SK-N-SH treated with all-trans-retinoic acid at 6 μM for 48 hours (cell line): Measurements from ENCODE around the gene KIAA0825.

Experiments
- ATAC-seq: fragments of 200-7000 bp; cut with Tn5 transposase; 3 replicates; pipeline ENCODE4 v1.9.1; 2020; ENCODE audit warnings: mild to moderate bottlenecking, moderate library complexity
- ARNTL ChIP-seq: fragments of 450-650 bp; formaldehyde crosslinking; IDR thresholded peaks from 2 replicates; pipeline ENCODE4 v1.5.0; 2020; ENCODE audit warnings: low read depth, mild to moderate bottlenecking, moderate library complexity, borderline replicate concordance
- BACH2 ChIP-seq: fragments of 250-450 bp; sonication (Bioruptor Pico); IDR thresholded peaks from 2 replicates; pipeline ENCODE4 v1.9.0; 2021; ENCODE audit warnings: mild to moderate bottlenecking, borderline replicate concordance
- CSDC2 ChIP-seq: fragments of 250-450 bp; sonication (Bioruptor Pico); IDR thresholded peaks from 2 replicates; pipeline ENCODE4 v1.5.0; 2020; ENCODE audit warnings: mild to moderate bottlenecking, moderate library complexity
- ESRRG ChIP-seq: fragments of 250-450 bp; sonication (Bioruptor Pico); IDR thresholded peaks from 2 replicates; pipeline ENCODE4 v1.6.1; 2021; ENCODE audit warnings: mild to moderate bottlenecking
- GLIS3 ChIP-seq: fragments of 250-450 bp; sonication (Bioruptor Pico); IDR thresholded peaks from 2 replicates; pipeline ENCODE4 v1.5.0; 2020; ENCODE audit warnings: mild to moderate bottlenecking, moderate library complexity
- ISL1 ChIP-seq: fragments of 250-450 bp; sonication (Bioruptor Pico); IDR thresholded peaks from 2 replicates; pipeline ENCODE4 v2.1.2; 2022; ENCODE audit warnings: mild to moderate bottlenecking, moderate library complexity
- OSR1 ChIP-seq: fragments of 250-450 bp; sonication (Bioruptor Pico); IDR thresholded peaks from 2 replicates; pipeline ENCODE4 v1.8.0; 2022; ENCODE audit warnings: moderate library complexity, mild to moderate bottlenecking, inconsistent platforms
- PPARA ChIP-seq: fragments of 250-450 bp; sonication (Bioruptor Pico); IDR thresholded peaks from 2 replicates; pipeline ENCODE4 v1.5.0; 2020; ENCODE audit warnings: mild to moderate bottlenecking, borderline replicate concordance
- RARB ChIP-seq: fragments of 250-450 bp; sonication (Bioruptor Pico); IDR thresholded peaks from 2 replicates; pipeline ENCODE4 v1.8.0; 2021; ENCODE audit warnings: mild to moderate bottlenecking, moderate library complexity
- SNAI2 ChIP-seq: fragments of 250-450 bp; sonication (Bioruptor Pico); IDR thresholded peaks from 2 replicates; pipeline ENCODE4 v1.5.0; 2020; ENCODE audit warnings: mild to moderate bottlenecking, moderate library complexity
- TOX ChIP-seq: fragments of 250-450 bp; sonication (Bioruptor Pico); IDR thresholded peaks from 2 replicates; pipeline ENCODE4 v1.8.0; 2021; ENCODE audit warnings: mild to moderate bottlenecking, moderate library complexity, borderline replicate concordance
- ZC3H10 ChIP-seq: fragments of 250-450 bp; sonication (Bioruptor Pico); IDR thresholded peaks from 2 replicates; pipeline ENCODE4 v1.5.1; 2021; ENCODE audit warnings: mild to moderate bottlenecking, moderate library complexity
- ZFP3 ChIP-seq: fragments of 250-450 bp; sonication (Bioruptor Pico); IDR thresholded peaks from 2 replicates; pipeline ENCODE4 v1.5.0; 2020; ENCODE audit warnings: mild to moderate bottlenecking, moderate library complexity
- ZFP30 ChIP-seq: fragments of 450-650 bp; formaldehyde crosslinking; IDR thresholded peaks from 2 replicates; pipeline ENCODE4 v1.5.0; 2022; ENCODE audit warnings: mild to moderate bottlenecking, moderate library complexity
- ZNF565 ChIP-seq: fragments of 450-650 bp; formaldehyde crosslinking; conservative IDR thresholded peaks from 2 replicates; pipeline ENCODE4 v1.5.0; 2020; ENCODE audit warnings: low read depth, mild to moderate bottlenecking, moderate library complexity
- ZNF8 ChIP-seq: fragments of 450-650 bp; formaldehyde crosslinking; IDR thresholded peaks from 2 replicates; pipeline ENCODE4 v1.5.0; 2020; ENCODE audit warnings: mild to moderate bottlenecking, moderate library complexity
- TF ChIP-seq, protein P1 (sequence below): fragments of 250-450 bp; sonication (Bioruptor Pico); IDR thresholded peaks from 2 replicates; pipeline ENCODE4 v1.5.1; 2020; ENCODE audit warnings: low read depth, mild to moderate bottlenecking, moderate library complexity
- TF ChIP-seq, protein P2 (sequence below): fragments of 250-450 bp; sonication (Bioruptor Pico); IDR thresholded peaks from 2 replicates; pipeline ENCODE4 v1.5.1; 2021; ENCODE audit warnings: mild to moderate bottlenecking, moderate library complexity
- TF ChIP-seq, protein P3 (sequence below): fragments of 250-450 bp; sonication (Bioruptor Pico); IDR thresholded peaks from 2 replicates; pipeline ENCODE4 v1.8.0; 2021; ENCODE audit warnings: low read depth, mild to moderate bottlenecking, moderate library complexity, borderline replicate concordance
- TF ChIP-seq, protein P4 (sequence below): fragments of 250-450 bp; sonication (Bioruptor Pico); IDR thresholded peaks from 2 replicates; pipeline ENCODE4 v1.5.0; 2020; ENCODE audit warnings: mild to moderate bottlenecking, moderate library complexity

KIAA0825 gene

DNA sequence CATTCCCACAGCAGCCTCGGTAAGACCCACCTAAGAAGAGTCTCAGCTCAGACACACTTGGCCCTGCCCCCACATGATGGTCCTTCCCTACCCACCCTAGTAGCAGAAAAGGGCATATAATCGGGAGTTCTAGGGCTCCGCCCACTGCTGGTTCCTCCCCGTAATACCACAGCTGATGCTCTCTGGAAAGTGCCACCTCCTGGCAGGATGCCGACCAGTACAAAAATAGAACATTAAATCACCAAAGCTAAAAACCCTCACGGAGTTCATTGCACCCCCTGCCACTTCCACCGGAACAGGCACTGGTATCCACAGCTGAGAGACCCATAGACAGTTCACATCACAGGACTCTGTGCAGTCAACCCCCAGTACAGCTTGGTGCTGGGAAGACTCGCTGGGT is 271.3 kb downstream of the KIAA0825 start:
- ATAC-seq = no peak
- TF ChIP-seq ESRRG (no peak), TOX (no peak), RARB (CRISPR knock-in tag) (no peak), GLIS3 (CRISPR knock-in tag) (no peak), ZFP3 (CRISPR knock-in tag) (no peak), ZNF565 (no peak), ARNTL (CRISPR knock-in tag) (no peak), PPARA (no peak), ZC3H10 (CRISPR knock-in tag) (no peak), BACH2 (CRISPR knock-in tag) (no peak)
- TF ChIP-seq, protein P1, sequence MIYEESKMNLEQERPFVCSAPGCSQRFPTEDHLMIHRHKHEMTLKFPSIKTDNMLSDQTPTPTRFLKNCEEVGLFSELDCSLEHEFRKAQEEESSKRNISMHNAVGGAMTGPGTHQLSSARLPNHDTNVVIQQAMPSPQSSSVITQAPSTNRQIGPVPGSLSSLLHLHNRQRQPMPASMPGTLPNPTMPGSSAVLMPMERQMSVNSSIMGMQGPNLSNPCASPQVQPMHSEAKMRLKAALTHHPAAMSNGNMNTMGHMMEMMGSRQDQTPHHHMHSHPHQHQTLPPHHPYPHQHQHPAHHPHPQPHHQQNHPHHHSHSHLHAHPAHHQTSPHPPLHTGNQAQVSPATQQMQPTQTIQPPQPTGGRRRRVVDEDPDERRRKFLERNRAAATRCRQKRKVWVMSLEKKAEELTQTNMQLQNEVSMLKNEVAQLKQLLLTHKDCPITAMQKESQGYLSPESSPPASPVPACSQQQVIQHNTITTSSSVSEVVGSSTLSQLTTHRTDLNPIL (CRISPR knock-in tag) = no peak
- TF ChIP-seq, protein P2, sequence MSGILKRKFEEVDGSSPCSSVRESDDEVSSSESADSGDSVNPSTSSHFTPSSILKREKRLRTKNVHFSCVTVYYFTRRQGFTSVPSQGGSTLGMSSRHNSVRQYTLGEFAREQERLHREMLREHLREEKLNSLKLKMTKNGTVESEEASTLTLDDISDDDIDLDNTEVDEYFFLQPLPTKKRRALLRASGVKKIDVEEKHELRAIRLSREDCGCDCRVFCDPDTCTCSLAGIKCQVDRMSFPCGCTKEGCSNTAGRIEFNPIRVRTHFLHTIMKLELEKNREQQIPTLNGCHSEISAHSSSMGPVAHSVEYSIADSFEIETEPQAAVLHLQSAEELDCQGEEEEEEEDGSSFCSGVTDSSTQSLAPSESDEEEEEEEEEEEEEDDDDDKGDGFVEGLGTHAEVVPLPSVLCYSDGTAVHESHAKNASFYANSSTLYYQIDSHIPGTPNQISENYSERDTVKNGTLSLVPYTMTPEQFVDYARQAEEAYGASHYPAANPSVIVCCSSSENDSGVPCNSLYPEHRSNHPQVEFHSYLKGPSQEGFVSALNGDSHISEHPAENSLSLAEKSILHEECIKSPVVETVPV = no peak

DNA sequence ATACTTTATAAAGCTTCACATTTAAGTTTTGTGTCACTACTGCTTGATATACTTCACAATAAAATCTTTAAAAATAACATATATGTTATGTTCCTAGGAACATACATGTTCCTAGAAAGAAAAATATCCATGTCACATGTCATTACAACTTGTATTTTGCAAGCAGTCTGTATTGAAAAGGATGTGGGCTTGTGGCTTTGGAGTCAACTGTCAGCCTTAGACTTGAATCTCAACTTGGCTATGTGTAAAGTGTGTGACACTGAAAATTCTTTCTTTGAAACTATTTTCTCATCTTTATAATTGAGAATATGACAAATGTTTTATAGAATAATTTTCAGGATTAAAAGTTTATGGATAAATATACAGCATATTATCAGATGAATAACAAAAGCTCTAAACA is 273.1 kb downstream of the KIAA0825 start:
- no peak for ATAC-seq
- TF ChIP-seq ZFP30 (CRISPR knock-in tag) (no peak), ZC3H10 (CRISPR knock-in tag) (no peak), OSR1 (no peak), ZNF565 (no peak), ISL1 (CRISPR knock-in tag) (no peak)
- TF ChIP-seq, protein P1 (CRISPR knock-in tag) = no peak
- TF ChIP-seq, protein P2 = no peak
- TF ChIP-seq, protein P3, sequence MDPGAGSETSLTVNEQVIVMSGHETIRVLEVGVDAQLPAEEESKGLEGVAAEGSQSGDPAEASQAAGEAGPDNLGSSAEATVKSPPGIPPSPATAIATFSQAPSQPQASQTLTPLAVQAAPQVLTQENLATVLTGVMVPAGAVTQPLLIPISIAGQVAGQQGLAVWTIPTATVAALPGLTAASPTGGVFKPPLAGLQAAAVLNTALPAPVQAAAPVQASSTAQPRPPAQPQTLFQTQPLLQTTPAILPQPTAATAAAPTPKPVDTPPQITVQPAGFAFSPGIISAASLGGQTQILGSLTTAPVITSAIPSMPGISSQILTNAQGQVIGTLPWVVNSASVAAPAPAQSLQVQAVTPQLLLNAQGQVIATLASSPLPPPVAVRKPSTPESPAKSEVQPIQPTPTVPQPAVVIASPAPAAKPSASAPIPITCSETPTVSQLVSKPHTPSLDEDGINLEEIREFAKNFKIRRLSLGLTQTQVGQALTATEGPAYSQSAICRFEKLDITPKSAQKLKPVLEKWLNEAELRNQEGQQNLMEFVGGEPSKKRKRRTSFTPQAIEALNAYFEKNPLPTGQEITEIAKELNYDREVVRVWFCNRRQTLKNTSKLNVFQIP (CRISPR knock-in tag) = no peak
- TF ChIP-seq, all 23 proteins: peak for 0

DNA sequence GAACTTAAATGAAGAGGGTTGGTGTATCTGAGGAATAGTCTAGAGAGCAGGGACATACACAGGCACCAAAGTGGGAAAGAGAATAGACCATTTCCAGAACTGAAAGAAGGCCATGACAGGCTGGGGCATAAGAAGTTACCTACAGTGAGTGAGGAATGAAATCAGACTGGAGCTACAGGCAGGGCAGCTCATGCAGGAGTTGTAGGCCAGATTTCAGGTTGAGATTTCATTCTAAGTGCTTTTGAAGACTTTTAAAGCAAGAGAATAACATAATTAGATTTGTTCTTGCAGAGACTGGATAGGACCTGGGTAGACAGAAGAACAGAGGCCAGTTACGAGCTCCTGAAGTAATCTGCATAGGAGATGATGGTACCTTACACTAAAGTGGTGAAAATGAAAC is 280.8 kb downstream of the KIAA0825 start:
- TF ChIP-seq, protein P4, sequence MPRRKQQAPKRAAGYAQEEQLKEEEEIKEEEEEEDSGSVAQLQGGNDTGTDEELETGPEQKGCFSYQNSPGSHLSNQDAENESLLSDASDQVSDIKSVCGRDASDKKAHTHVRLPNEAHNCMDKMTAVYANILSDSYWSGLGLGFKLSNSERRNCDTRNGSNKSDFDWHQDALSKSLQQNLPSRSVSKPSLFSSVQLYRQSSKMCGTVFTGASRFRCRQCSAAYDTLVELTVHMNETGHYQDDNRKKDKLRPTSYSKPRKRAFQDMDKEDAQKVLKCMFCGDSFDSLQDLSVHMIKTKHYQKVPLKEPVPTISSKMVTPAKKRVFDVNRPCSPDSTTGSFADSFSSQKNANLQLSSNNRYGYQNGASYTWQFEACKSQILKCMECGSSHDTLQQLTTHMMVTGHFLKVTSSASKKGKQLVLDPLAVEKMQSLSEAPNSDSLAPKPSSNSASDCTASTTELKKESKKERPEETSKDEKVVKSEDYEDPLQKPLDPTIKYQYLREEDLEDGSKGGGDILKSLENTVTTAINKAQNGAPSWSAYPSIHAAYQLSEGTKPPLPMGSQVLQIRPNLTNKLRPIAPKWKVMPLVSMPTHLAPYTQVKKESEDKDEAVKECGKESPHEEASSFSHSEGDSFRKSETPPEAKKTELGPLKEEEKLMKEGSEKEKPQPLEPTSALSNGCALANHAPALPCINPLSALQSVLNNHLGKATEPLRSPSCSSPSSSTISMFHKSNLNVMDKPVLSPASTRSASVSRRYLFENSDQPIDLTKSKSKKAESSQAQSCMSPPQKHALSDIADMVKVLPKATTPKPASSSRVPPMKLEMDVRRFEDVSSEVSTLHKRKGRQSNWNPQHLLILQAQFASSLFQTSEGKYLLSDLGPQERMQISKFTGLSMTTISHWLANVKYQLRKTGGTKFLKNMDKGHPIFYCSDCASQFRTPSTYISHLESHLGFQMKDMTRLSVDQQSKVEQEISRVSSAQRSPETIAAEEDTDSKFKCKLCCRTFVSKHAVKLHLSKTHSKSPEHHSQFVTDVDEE (CRISPR knock-in tag) = no peak
- TF ChIP-seq CSDC2 (CRISPR knock-in tag) (no peak), ZFP30 (CRISPR knock-in tag) (no peak), ISL1 (CRISPR knock-in tag) (no peak)
- TF ChIP-seq, all 23 proteins: peak for 0
- no peak for ATAC-seq

DNA sequence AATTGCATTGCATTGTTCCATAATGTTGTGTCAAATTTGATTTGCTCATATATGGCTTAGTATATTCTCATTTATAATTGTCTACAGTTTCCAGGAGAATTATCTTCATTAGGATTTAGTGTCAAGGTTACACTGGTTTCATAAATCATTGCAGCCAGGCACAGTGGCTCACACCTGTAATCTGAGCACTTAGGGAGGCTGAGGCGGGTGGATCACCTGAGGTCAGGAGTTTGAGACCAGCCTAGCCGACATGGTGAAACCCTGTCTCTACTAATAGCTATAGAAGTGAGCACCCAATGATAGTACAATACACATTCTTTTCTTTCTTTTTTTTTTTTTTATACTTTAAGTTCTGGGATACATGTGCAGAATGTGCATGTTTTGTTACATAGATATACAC is 282.5 kb downstream of the KIAA0825 start:
- no peak for ATAC-seq
- no peak for TF ChIP-seq GLIS3 (CRISPR knock-in tag)
- no peak for TF ChIP-seq TOX
- no peak for TF ChIP-seq ISL1 (CRISPR knock-in tag)
- TF ChIP-seq ARNTL (CRISPR knock-in tag) = no peak
- TF ChIP-seq ZFP3 (CRISPR knock-in tag) = no peak
- TF ChIP-seq, protein P1 (CRISPR knock-in tag) = no peak
- TF ChIP-seq SNAI2 (CRISPR knock-in tag) = no peak
- TF ChIP-seq, protein P3 (CRISPR knock-in tag) = no peak
- TF ChIP-seq BACH2 (CRISPR knock-in tag) = no peak
- TF ChIP-seq PPARA = no peak
- TF ChIP-seq ZNF8 (CRISPR knock-in tag) = no peak
- TF ChIP-seq OSR1 = no peak
